Measurements from ENCODE around the gene TDRD10.
A peak's percentile ranks its signal among the peaks of the same experiment; 100 is the strongest.
"Not testable (repeated sequence)": the region's sequence is repeated elsewhere in the genome, so short reads cannot be mapped to it uniquely, and the experiment has no call there.

TDRD10 gene

DNA sequence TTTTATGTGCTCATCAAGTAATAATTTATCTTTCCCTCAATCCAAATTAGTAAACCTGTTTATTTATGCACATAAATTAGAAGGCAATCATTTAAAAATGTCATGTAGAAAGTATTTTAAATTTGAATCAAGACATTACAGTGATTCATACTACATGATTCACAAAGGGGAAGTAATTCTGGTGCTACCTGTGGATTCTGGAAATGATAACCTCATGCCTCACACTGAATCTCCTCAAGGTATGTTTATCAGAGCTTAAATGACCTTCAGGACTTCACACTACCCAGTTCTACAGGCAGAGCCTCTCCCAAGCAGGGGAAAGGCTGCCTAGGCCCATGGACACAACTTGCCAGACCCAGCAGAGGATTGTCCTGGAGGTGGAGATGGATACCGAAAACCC lies 25.2 kb upstream of the TDRD10 start:
- intact Hi-C loops (cut with DNase I) = loop anchor here (10.0 kb wide), 1 partner anchor 398 kb away; the partner anchor contains the start of gene KCNN3
- no peak for DNase-seq

DNA sequence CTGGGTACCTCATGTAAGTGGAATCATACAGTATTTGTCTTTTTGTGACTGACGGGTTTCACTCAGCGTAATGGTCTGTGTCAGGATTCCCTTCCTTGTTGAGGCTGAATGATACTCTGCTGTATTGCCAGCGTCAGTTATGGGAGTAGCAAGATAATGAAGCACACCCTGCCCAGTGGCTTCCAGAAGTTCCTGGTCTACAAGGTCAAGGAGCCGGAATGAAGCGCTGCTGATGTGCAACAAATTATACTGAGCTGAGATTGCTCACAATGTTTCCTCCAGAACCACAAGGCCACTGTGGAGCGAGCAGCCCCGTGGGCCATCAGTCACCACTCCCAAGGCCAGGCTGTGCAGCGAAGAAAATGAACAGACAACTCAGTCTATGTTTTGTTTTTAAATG lies 24.0 kb upstream of the TDRD10 start:
- intact Hi-C loops (cut with DNase I) = loop anchor here (10.0 kb wide), 1 partner anchor 397 kb away; the partner anchor contains the start of gene KCNN3
- no peak for DNase-seq

DNA sequence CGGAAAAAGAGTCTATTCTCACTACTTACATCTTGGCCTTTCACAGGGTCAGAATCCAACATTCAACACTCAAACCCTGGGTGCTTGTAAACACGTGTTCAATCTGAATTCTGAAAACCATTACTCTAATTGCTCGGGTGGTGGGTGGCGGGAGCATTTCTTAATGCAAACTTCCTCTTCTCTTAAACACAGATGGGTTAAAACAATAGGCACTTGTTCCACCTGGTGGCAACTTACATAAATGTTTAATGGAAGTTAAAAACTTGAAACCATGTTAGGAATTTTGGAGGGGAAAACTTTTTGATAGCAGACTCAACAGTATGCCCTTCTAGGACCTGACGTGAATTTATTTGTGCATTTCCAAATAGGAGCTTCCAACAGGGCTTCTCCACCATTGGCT lies 23.4 kb upstream of the TDRD10 start:
- intact Hi-C loops (cut with DNase I) = loop anchor here (1.0 to 10.0 kb wide), 2 partner anchors 68 to 396 kb away; partner anchors contain the start of gene KCNN3
- no peak for DNase-seq

DNA sequence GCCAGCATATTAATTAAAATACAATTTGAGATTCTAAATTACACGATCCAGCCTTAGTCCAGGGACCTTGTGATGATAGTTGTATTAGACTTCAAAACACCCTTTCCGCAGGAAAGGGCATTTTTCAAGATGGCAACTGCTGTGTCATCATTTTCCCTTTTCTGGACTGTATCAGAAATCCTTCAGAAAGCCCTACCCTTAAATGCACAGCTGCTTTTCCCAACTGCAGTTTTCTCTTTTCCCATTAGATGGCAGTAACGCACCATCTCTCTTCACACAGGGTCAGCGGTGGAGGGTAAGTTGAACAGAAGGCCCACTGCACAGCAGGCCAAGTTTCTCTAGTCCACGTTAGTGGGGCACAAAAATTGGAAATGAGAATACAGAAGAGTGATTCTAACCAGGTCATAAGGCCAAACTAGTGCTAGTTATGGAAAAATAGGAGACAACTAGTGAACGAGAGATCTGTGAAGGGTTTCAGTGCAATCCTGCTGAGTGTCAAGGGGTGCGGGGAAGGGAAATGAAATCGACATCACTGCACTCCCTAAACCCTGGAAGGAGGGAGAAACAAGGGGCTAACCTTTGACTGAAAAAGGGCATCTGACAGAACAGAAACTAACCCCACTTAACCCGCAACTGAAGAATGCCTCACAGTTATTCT lies 22.1 kb upstream of the TDRD10 start:
- intact Hi-C loops (cut with DNase I) = loop anchor here (1.0 to 10.0 kb wide), 2 partner anchors 66 to 395 kb away; partner anchors contain the start of gene KCNN3
- DNase-seq = peak in 5 of 10 donors; percentile 61 to 84 (median 62)

DNA sequence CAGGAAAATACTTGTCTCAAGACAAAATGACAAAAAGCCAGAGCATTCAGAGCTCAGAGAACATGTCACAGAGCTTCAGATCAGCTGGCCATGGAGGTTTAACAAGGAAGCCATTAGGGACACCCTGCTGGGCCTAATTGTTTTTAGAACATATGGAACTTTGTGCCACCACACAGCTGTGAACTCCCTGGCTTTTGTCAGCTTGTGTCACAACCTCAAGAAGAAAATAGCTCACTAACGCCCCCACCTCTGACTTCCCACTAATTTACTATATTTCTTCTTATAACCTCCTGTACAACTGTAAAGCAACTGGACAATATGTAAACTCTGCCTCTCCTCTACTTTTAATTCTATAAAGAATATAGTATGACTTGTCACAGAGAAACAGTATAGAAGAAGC lies 21.0 kb upstream of the TDRD10 start:
- intact Hi-C loops (cut with DNase I) = no loop called here
- no peak for DNase-seq

DNA sequence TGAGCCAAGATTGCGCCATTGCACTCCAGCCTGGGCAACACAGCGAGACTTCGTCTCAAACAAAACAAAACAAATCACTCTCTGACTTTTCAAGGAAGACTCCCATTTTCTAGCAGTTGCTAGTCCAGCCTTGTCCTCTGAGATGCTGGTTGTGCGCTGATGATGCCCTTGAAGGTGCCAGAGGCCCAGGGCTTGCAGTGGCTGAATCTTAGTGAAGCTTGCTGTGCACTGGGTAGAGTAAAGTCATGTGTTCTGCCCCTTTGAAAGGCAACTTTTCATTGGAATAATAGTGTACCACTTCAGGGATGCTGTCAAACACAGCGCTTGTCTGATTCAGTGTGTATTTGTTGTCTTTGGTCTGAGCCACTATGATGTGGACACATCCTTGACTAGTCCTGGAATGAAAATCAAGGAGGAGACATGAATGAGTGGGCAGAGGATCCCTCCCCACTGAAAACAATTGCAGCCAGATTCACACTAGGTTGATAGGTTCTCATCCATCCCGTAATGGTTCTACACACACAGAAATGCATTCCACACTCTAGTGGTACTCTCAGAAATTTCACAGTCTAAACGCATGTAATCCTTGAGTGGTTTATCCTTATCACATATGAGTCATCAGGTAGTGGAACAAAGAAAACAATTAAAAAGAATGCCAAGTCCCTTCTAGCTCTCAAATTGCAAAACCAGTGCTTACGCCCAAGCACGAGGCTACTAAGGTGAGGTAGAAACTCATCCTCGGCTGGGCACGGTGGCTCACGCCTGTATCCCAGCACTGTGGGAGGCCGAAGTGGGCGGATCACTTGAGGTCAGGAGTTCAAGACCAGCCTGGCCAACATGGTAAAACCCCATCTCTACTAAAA lies 17.8 kb upstream of the TDRD10 start:
- intact Hi-C loops (cut with DNase I) = no loop called here
- no peak for DNase-seq

DNA sequence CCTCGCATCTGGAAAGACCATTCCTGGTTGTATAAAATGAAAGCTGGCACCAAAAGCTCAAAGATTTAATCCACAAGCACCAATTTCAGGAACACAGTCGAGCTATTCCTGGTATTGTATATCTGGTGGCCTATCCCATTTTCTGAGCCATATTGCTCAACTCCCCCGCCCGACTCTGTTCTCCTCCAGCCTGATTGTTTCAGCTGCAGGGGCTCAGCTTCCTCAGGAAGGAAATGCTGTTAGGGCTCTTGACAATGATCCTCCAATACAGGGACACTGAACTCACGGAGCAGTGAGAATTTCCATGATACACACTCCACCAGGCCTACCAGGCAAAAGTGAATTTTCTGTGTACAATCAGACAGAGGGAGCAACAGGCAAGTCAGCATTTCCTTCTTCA lies 16.9 kb upstream of the TDRD10 start:
- intact Hi-C loops (cut with DNase I) = no loop called here
- DNase-seq = no peak

DNA sequence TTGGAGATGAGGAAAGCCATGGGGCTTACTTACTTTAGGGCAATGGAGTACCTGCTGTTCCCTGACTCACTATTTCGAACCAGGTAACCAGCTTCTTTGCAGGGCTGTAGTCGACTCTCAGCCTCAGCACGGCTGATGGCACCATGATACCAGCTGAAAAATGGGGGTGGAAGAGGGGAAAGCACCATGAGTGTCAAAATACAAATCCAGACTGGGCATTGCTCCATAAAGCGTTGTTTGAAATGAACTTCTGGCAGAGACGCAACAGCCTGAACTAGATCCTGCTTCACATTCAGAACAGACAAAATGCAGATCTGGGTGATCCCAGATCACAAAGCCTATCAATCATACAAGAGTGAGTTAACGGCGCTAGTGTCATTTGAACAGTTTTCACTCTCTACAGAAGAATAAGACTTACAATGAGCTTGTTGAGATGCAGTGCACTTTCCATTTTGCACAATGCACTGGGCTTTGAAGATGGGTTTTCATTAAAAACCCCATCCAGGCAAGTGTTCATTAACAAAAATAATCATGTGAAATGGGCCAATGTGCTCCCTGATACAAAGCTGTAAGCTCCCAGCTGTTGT lies 16.0 kb upstream of the TDRD10 start:
- intact Hi-C loops (cut with DNase I) = no loop called here

DNA sequence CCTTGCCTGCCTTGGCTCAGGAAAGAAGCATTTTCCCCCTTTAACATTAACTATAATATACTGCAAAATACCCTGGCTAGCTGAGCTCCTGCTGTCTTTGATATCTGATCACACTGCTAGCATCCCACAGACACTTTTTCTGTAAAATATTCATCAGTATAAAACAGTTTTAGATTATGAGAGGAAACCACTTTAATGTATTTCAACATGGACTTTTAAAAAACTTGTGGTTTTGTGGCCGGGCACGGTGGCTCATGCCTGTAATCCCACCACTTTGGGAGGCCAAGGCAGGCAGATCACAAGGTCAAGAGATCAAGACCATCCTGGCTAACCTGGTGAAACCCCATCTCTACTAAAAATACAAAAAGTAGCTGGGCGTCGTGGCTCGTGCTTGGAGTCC lies 15.3 kb upstream of the TDRD10 start:
- intact Hi-C loops (cut with DNase I); DNase-seq: not testable (repeated sequence)

More for the DNA sequence above, 16.0 kb upstream of the TDRD10 start:
- no peak for DNase-seq

DNA sequence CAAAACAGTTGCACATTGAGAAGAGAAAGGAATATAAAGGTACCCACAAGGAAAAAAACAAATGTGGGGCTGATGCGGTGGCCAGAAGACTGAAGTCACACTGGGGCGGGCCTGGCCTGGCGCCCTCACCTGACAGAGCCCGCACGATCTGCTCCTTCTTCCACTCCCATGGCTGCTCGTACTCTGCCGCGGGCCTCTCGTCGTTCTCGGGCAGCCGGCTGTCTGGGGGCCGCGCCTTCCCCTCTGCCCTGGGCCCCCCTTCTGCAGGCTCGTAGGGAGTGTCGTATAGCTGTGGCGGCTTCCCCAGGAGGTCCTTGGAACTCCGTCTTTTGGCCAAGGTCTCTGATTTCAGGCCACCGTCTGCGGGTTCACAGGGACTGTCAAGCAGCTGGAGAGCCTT lies 13.1 kb upstream of the TDRD10 start:
- intact Hi-C loops (cut with DNase I) = no loop called here
- peak in 1 of 10 donors; percentile 68 for DNase-seq

DNA sequence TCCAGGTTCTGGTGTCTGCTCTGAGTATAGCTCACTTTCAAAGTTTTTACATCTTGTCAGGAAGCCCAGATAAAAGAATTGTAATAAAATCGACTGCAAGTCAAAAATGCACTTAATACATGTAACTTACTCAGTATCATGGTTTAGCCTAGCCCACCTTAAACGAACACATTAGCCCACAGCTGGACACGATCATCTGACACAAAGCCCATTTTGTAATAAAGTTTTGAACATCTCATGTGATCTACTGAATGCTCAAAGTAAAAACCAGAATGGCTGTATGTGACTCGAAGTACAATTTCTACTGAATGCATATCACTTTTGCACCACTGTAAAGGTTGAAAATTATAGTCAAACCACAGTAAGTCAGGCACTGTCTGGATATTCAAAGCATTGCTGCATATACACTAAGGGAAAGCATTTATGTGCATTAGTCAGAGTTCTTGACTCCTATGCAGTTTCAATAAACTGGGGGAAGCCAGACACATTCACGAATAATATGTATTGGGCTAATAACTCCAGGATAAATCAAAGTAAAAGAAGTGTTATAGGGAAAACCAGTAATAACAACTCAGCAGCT lies 12.2 kb upstream of the TDRD10 start:
- intact Hi-C loops (cut with DNase I) = no loop called here
- DNase-seq = no peak

DNA sequence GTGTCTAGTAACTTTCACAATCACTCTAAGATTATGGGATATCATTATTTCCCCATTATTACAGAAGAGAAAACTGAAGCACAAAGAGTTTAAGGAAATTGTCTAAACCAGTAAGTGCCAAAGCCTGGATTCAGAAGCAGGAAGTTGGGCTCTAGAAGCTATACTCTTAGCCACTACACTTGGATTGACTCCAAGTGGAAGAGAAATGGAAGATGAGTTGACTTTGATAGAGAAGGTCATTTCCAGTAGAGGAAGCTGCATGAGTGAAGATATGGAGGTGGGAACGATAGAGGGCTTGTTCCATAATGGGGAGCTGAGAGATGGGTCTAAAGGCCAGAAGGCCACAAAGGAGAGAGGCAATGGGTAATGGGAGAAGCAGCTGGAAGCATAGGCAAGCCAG lies 11.7 kb upstream of the TDRD10 start:
- intact Hi-C loops (cut with DNase I) = no loop called here

DNA sequence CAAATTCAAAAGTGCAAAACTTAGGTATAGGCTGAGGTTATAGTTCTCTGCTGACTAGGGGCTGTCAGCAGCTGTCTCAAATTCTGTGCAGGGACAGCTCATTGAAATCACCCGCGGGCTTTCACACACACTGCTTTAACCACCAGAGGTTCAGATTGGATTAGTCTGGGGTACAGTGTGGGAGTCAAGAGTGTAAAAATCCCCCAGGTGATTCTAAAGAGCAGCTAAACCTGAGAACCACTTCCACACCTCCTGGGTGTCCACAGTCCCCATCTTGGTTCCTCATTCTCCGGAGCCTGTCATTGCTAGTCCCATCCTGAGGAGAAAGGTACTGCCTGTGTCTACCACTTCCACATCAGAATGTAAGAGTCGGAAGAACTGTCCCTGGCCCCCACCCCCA lies 9.9 kb upstream of the TDRD10 start:
- intact Hi-C loops (cut with DNase I) = no loop called here
- no peak for DNase-seq

More for the DNA sequence above, 11.7 kb upstream of the TDRD10 start:
- no peak for DNase-seq

DNA sequence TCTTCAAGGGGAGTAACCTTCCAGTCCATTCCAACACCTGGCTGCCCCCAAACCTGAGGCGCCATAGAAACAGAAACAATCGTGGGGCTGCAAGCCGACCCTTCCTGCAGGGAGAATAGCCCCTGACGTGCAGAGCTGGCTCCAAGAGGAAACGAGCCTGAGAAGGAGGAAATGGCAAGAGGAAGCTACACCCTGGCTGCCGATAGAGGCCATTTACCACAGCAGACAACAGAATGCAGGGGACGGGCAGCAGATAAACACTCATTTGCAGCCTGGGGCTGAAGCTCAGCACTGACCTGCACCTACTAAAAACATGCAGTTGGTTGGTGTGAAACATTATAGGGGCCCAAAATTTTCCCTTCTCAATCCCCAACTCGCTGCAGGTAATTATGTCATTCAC lies 8.7 kb upstream of the TDRD10 start:
- no peak for DNase-seq

DNA sequence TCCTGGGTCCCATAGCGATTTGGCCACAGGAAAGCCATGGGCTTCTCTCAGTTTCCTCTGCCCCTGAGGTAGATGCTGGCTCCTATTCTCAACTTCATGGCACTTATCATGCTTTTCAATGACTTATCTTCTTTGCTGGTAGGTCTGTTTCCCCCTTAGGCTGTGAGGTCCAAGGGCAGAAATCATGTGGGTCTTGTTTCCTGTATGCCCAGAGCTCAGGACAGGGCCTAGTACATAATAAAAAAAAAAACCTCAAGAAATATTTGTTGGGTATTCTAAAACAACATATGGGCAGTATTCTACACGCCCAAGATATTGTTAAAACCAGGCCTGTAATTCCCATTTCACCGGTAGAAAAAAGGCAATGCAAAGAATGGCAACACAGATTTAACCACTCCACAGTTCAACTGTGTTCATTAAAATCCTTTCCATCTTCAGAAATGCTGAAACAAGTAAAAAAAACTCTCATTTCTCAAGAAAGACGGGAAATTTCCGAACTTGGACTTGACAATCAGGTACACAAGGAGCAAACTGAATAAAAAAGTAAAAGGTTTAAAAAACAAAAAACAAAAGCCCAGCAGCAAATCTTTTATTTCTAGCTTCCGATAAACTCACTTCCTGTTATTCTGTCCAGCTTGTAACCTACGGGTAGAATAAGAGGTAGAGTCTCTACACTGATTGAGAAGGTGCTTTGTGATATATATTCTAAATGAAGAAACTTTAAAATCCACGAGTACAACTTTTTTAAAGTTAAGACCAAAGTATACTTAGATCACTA lies 6.3 kb upstream of the TDRD10 start:
- intact Hi-C loops (cut with DNase I) = no loop called here
- no peak for DNase-seq

More for the DNA sequence above, 8.7 kb upstream of the TDRD10 start:
- intact Hi-C loops (cut with DNase I) = no loop called here

DNA sequence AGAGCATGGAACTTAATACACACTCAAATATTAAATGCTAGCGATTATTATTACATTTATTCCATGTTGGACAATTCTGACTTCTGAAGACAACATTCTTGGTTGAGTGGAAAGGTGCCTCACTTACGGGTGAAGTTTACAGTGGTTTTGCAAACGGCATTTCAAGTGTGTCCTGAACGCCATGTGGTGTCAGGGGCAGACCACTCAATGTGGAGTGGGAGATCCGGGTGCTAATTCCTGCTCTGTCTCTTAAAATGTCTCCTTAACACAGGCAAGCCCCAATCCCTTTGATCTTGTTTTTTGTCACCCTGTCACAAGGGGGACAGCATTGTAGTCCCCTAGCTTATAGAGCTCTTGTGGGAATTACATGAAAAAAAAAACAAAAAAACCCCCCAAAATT lies 5.6 kb upstream of the TDRD10 start:
- DNase-seq = no peak
- intact Hi-C loops (cut with DNase I) = no loop called here

DNA sequence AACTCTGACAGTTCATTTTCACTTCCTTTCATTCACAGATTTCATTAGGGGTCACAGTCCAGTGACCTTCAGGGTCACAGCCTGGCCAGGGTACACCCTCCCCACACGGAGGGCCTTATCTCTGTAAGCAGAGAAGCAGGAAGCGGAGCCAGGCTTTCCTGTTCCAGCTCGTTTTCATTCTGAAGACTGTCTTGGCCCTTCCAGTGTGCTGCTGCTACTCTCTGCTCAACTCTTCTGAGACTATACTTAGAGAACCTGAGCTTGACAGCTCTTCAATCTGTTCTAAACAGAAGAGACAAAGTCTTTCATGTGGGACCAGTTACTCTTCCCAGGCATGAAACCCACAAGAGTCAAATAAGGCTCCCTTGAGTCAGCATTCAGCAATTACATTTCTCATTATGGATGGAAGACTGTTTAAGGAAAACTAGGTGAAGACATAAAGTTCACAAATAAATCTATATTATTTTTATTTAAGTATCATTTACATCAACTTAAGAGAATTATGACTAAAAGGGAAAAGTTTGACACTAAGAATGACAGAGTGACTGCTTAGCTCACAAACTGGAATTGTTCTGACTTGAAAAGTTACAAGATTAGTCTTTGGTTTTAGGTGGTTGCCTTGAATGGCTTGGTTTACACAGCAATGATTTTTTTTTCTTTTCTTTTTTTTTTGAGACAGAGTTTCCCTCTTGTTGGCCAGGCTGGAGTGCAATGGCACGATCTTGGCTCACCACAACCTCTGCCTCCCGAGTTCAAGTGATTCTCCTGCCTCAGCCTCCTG lies 4.8 kb upstream of the TDRD10 start:
- intact Hi-C loops (cut with DNase I) = no loop called here
- no peak for DNase-seq

DNA sequence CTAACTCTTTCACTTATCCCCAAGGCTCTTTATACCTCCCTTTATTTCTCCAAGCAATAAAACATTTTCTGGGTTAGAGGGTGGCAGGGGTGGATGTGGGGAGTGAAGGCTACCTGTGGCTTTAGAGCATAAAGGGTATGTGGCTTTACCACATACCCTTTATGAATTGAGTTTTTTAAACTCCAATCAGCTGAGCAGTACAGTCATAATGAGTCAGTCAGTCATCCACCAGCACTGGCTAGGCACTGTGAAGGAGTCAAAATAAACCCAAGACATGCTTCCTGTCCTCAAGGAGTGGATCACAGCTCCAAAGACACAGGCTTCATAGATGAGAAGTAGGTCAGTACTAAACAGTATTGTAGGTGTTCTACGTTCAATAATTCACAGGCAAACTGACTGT lies 2.6 kb upstream of the TDRD10 start:
- intact Hi-C loops (cut with DNase I) = no loop called here
- no peak for DNase-seq

DNA sequence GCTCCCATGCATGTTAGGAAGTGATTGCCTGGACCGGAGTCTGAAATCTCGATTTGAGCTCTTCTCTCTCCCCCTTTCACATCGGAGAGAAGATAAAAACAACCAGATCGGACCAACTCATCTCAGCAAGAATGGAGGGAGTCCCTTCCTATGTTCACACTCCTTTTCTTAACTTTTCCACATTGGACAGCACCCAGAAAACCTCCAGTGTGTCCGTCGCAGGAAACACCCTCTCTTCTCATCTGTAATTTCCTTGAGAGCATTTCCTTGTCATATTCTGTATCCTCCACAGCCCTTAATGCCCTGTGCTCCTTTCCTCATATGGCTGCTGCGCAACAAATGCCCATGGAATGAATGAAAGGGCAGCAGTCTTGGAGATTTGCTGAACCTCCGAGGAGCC lies 1.5 kb upstream of the TDRD10 start:
- intact Hi-C loops (cut with DNase I) = no loop called here
- no peak for DNase-seq
